Pons (tissue), 1 donor: ENCODE data around the gene ACOXL.
A peak's percentile ranks its signal among the peaks of the same experiment; 100 is the strongest.

Experiments used
- DNase-seq: peaks from one replicate; pipeline ENCODE4 v3.0.0-alpha.2; 2016; ENCODE audit warnings: low spot score

The ACOXL gene

DNA sequence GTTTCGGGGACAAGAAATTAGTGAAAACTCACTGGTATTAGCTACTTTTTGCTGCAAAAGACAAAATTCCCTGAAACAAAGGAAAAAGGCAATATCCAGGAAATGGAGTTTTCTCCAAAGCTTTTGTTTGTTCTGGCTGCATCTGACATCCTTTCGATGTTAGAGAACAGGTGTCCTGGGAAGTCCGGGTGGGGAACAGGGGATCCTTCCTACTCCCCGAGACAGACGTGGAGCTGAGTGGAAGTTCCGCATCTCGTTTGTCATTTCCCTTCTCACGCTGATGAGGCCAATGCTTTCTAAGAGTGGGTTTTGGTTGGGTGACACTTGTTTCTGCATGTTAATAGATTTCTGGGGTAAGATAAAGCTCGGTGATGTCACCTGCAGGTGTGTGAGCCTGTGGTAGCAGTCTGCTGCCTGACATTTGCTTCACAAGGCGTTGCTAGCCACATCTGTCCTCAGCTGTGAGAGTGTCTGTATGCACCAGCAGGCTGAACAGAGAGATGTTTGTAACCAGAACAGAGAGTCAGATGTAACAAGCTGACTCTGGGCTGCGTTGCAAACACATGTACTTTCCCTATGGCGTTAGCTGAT, 125.9 kb downstream of the ACOXL start:
- peak; percentile 96 for DNase-seq

- DNase-seq: peak; percentile 61
These were observed 126.8 kb downstream of the ACOXL start for GRCh38 chr2:110858993-110859701.

- no peak for DNase-seq
These were observed 128.3 kb downstream of the ACOXL start for GRCh38 chr2:110860630-110861029.

- no peak for DNase-seq
These were observed 129.4 kb downstream of the ACOXL start for GRCh38 chr2:110861616-110862260.

DNA sequence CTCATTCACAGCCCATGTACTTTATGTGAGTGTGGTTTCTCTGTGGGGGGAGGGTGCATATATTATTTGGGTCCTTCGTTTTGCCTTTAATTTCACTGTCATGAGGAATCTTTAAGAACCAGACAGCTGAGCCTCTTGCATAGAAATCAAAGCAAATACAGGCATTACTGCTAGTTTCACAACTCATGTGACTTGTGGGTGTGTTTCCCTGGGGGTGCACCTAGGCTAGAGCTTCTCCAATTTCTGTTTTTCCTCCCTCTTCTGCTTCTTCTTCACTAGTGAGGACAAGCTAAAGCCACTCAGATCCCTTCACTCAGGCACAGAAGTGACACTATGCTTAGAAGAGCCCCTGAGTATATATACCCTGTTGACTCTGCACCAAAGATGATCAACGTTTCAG, 131.4 kb downstream of the ACOXL start:
- DNase-seq: no peak

DNA sequence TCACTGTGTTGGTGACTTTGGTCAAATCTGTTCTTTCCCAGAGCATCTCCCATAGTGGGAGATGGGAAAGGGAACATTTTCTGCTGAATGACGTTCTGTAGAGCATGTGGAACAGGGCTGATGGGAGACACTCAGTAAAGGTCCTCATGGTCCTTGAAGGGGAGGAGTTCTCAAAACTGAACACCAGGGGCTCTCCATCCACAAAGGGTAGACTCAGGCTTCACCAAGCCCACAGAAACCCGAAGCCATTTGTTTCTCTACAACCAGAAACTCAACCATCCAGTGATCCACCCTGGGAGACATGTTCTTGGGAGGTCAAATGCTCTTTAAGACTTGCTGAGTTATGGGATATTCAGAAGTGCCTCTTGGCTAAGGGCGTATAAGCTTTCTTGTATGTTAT, 131.8 kb downstream of the ACOXL start:
- no peak for DNase-seq

- no peak for DNase-seq
These were observed 132.4 kb downstream of the ACOXL start for GRCh38 chr2:110864731-110865130.

DNA sequence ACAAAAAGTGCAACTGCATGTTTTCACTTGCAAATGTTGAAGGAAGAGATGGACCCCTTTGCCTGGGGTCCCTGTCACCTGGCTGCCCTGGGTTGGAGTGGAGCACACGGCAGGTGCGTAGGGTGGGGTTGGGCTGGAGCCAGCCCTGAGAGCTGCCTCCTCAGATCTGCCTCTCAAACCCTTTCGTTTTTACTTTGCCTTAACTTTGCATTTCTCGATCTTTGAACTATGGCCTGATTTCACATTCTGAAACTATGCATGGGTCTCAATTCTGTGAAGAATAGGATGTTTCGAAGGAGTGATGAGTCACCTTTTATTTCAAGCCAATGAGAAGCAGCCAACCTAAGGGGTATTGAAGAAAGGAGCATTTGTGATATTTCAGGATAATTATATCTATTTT, 132.8 kb downstream of the ACOXL start:
- DNase-seq: no peak

- DNase-seq: no peak
These were observed 133.7 kb downstream of the ACOXL start for GRCh38 chr2:110866045-110866444.

GRCh38 chr2:110866466-110866865, 134.1 kb downstream of the ACOXL start:
- DNase-seq: no peak

DNA sequence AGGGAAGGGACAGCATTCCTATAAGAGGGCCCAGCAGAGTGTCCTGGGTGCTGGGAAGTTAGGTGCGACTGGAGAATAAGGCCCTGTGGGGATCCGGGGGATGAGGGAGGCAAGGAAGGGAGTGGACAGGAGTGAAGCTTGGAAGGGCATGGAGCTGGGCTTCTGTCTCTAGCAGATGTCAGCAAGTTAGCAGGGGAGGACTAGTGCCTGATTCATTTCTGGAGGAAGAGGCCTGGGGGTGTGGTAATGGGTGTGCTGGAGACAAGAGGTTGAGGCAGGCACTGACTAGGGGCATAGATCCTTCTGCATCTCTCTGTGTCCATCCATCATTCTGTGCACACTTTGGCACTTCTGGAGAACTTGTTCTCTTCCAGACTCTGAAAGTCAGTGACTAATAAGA, 134.7 kb downstream of the ACOXL start:
- DNase-seq: no peak

GRCh38 chr2:110868971-110869370, 136.6 kb downstream of the ACOXL start:
- no peak for DNase-seq

GRCh38 chr2:110869472-110870446, 137.4 kb downstream of the ACOXL start:
- no peak for DNase-seq

- no peak for DNase-seq
These were observed 138.2 kb downstream of the ACOXL start for GRCh38 chr2:110870545-110870944.

DNA sequence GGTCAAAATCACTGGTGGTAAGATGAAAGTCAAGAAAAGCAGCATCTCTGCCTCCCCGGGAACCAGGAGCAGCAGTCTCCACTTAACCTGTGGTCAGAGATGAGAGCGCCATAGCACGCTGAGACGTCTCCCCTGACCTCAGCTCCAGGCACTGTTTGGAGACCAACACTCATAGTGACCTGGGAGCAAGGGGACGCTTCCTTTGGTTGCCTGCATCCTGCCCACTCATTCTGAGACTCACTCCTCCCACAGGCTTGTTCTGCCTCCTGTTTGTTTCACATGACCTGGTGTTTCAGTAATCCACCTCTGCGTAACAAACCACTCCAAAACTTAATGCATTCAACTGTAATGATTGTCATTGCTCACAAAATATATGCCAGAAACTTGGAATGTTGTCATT, 139.3 kb downstream of the ACOXL start:
- no peak for DNase-seq

GRCh38 chr2:110872521-110872920, 140.1 kb downstream of the ACOXL start:
- DNase-seq: no peak

DNA sequence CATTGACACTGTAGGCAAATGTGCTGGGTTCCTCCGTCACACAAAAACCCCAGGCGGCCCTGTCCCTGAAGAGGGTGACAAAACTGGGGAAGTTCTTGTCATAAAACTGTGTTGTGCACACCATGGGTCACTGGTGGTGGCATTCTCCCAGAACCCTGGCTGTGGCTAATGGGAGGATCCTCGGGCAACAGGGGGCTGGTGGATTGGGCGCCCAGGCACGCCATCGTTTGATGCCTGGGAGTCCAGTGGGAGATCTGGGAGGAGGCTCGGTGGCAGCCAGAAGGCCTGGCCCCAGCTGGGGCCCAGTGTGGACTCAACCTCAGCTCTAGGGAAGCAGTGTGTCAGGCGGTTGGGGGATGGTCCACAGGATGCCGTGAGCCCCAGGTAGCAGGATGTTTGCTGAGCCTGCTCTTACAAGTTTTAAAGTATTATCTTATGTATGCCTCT, 140.7 kb downstream of the ACOXL start:
- no peak for DNase-seq

DNA sequence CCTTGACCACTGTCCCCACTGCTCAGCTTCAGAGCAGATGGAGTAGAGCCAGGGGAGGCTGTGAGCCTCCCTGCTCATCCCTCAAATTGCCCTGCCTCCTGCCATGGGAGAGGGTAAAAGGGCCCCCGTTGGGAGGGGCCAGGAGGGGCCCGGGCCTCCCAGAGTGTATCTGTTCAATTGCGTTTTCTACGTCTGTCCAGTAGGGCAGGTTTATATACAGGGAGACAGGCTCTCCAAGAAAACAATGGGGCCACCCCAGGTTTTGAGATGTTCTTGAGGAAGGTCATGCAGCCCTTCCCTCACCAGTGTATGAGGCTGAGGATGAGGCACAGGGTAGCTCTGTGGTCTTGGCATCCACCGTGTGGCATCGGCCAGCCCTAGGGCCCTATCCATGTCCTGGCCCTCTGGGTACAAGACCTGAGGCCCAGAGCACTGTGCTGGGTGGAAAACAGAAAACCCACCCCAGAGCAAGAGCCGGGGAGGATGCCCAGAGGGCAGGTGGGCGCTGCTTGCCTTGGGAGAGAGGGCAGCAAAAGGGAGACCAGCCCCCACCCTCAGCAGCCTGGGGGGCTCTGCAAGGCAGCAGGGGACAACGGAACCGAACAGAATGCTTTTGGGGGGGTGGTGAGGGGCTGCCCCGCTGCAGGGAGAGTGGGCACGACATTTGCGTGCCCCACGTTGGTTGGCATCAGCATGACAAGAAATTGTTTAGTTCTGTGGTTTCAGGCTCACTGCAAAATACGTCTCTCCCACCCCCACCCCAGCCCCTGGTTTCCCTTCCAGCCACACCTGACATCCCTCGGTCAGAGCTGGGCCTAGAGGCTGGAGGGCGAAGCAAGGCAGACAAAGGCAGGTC, 141.5 kb downstream of the ACOXL start:
- DNase-seq: no peak

DNA sequence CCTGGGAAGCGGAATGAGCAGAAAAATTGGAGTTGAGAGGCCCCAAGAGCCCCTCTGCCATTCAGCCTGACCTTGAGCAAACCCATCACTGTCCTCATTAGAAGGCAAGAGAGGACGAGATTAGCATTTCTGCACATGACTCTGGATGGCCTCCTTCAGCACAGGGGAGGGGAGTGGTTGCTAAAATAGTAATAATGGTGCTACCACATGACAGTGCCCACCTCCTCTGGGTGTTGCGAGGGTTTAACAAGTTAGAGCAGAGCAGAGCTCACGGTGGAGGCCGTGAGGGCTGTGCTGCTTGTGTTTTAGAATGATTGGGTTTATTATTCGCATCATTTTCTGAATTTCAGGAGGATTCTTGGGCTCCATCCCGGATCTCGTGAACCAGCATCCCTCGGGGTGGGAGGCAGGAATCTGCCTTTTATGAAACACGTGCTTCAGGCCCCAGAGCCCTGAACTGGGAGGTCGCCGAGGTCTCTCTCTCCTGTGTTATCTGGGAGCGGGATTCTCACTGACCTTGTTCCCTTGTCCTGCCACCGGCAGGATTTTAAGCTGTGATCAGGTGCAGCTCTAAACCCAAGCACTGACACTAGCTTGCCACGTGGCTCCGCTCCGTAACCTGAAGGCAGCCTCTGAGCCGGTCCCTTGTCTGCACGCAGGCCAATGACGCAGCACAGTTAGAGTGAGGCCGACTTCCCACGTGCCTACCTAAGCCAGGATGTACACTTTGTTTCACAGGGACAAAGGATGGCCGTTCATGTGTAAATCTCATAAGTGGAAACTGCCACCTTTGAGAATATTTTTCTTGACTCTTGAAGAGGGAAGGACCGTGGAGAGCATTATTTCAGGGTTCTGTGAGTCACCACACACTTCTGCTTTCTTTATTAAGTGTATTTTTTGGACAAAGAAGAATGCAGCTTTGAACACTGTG, 142.3 kb downstream of the ACOXL start:
- DNase-seq: no peak

DNA sequence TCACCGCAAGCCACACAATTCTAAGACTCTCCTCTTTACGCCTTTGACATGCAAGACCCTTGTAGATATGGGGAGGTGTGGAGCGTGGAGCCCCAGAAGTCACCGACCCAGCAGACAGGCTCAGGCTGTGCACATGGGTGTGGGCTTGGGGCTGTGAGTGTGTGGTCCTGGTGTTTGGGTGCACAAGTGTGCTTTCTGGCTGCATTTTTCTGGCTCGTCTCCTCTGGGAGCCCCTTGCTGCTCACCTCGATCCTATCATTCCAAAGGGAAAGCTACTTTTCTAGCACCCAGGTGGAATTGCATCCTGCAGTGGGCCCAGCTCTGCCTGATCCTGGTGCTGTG, 143.0 kb downstream of the ACOXL start:
- DNase-seq: no peak
